Natural killer cell (primary cell): Measurements from ENCODE around the gene PKD2L1. TPM values are rescaled to one million over a fixed set of nuclear protein-coding genes. Genes with fewer than 3 reads are reported as not detected.

Source experiments
- ATAC-seq, 3 donors: fragments of 150-1000 bp in 2 of 3; fragments of 200-7000 bp in 1 of 3; cut with Tn5 transposase; 1 replicate in 1 of 3; 2 replicates in 2 of 3; pipeline ENCODE4 v1.10.0; 2021; ENCODE audit warnings: mild to moderate bottlenecking in 2 of 3, moderate library complexity in 2 of 3
- DNase-seq, 2 donors: peaks; one replicate each; pipeline versions ENCODE4 v3.0.0 to v3.0.0-alpha.2; 2013 to 2021; ENCODE audit warnings: mixed read lengths in 1 of 2
- H3K27ac ChIP-seq: one replicate; pipeline ENCODE4 v1.5.1; 2013; ENCODE audit warnings: mild to moderate bottlenecking, low read length
- H3K27me3 ChIP-seq: one replicate; pipeline ENCODE4 v1.6.1; 2013; ENCODE audit warnings: low read length; ENCODE audit not compliant: control insufficient read depth, insufficient read depth
- H3K36me3 ChIP-seq: one replicate; pipeline ENCODE4 v1.6.1; 2013; ENCODE audit warnings: low read length; ENCODE audit not compliant: control insufficient read depth, insufficient read depth
- H3K4me1 ChIP-seq: one replicate; pipeline ENCODE4 v1.6.1; 2013; ENCODE audit warnings: low read length; ENCODE audit not compliant: control insufficient read depth, insufficient read depth
- H3K4me3 ChIP-seq: one replicate; pipeline ENCODE4 v1.5.1; 2013; ENCODE audit warnings: low read length
- H3K9me3 ChIP-seq: one replicate; pipeline ENCODE4 v1.6.1; 2013; ENCODE audit warnings: low read length; ENCODE audit not compliant: control insufficient read depth, insufficient read depth
- H3K27ac Mint-ChIP-seq, 2 donors: one replicate each; pipeline ENCODE4 v1.8.0; 2022; ENCODE audit warnings: mild to moderate bottlenecking in 2 of 2, mixed read lengths in 2 of 2, moderate library complexity in 1 of 2
- H3K27me3 Mint-ChIP-seq, 2 donors: one replicate each; pipeline ENCODE4 v1.8.0; 2022; ENCODE audit warnings: low read depth in 2 of 2, mixed read lengths in 2 of 2
- H3K36me3 Mint-ChIP-seq: one replicate; pipeline ENCODE4 v1.8.0; 2022; ENCODE audit warnings: mixed read lengths
- H3K4me1 Mint-ChIP-seq, 2 donors: one replicate each; pipeline ENCODE4 v1.8.0; 2022; ENCODE audit warnings: mixed read lengths in 2 of 2
- H3K4me3 Mint-ChIP-seq: one replicate; pipeline ENCODE4 v1.8.0; 2022; ENCODE audit warnings: mild to moderate bottlenecking, moderate library complexity, mixed read lengths
- H3K9me3 Mint-ChIP-seq, 2 donors: one replicate each; pipeline ENCODE4 v1.8.0; 2022; ENCODE audit warnings: mixed read lengths in 2 of 2
- WGBS: methylation state at CpG from one replicate; pipeline ENCODE4 v1.1.7; 2013; ENCODE audit warnings: missing lambda C conversion rate; ENCODE audit not compliant: insufficient coverage; 5-methylcytosine and 5-hydroxymethylcytosine counted together
- intact Hi-C: fragments of 100-400 bp; cut with micrococcal nuclease; formaldehyde crosslinking; loops from one replicate; pipeline ENCODE4 v1.14.2; 2022
- total RNA-seq, 4 donors: library from RNA; stranded (reverse); fragments of 120-200 nt in 1 of 4; gene quantifications; one replicate each; pipeline versions ENCODE4 v1.2.3 to v1.2.4, GENCODE V29; 2013 to 2022
- TF ChIP-seq, protein P1 (sequence below): fragments of 200-600 bp; IDR thresholded peaks from one replicate; pipeline ENCODE4 v1.8.0; 2022; ENCODE audit warnings: antibody characterized with exemption

The PKD2L1 gene
- total RNA-seq, 3 donors from 2014 or later (not counting 1 experiment from before 2014, with no cell fraction given): not detected

DNA sequence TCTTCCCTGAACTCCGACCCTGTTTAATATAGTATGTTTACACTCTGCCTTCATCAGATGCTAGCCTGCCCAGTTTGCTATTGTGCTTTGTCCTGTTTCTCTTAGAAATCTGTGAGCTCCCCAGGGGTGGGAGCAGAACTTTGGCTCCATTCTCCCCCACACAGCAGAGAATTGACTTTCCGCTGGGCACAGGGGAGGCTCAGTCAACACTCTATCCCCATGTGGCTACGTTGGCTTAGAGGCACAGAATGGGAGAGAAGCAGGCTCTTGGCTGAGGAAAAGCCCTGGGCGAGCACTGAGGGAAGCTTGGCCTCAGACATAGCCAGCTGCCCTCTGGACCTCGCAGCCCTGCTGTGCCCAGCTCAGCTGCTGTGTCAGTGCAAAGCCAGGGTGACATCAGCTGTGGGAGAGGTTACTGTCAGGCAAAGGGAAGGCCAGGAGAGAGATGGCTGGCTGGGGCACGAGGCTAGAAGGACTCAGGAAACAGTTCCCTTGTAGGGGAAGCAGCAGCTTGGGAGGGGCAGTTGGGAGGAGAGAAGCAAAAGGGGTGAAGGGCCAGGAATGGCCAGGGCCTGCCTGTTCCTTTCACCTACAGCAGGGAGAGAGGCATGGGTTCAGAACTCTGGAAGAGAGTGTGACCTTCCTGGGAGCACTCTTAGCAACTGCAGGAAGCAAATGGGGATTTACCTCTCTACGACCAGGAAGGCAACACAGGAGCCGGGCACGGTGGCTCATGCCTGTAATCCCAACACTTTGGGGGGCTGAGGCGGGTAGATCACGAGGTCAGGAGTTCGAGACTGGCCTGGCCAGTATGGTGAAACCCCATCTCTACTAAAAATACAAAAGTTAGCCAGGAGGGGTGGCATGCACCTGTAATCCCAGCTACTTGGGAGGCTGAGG, 11.2 kb upstream of the PKD2L1 start:
- Mint-ChIP-seq H3K36me3 (no peaks in the 10 kb centered on the region), H3K4me1 (peaks cover 6 to 18% of the 10 kb centered on the region in 2 donors), H3K9me3 (no peaks in the 10 kb centered on the region), H3K27ac (no peak overlapping the region), H3K4me3 (no peak overlapping the region), H3K27me3 (peaks cover 0 to 5% of the 10 kb centered on the region in 2 donors)
- Histone ChIP-seq H3K4me3 (no peak overlapping the region), H3K9me3 (no peaks in the 10 kb centered on the region), H3K4me1 (peaks cover 17% of the 10 kb centered on the region), H3K36me3 (no peaks in the 10 kb centered on the region), H3K27ac (no peak overlapping the region), H3K27me3 (no peaks in the 10 kb centered on the region)
- DNase-seq: no peak
- intact Hi-C loops: loop anchor here (5.0 kb wide), 1 partner anchor 51 kb away; no protein-coding TSS in a partner anchor
- TF ChIP-seq, protein P1, sequence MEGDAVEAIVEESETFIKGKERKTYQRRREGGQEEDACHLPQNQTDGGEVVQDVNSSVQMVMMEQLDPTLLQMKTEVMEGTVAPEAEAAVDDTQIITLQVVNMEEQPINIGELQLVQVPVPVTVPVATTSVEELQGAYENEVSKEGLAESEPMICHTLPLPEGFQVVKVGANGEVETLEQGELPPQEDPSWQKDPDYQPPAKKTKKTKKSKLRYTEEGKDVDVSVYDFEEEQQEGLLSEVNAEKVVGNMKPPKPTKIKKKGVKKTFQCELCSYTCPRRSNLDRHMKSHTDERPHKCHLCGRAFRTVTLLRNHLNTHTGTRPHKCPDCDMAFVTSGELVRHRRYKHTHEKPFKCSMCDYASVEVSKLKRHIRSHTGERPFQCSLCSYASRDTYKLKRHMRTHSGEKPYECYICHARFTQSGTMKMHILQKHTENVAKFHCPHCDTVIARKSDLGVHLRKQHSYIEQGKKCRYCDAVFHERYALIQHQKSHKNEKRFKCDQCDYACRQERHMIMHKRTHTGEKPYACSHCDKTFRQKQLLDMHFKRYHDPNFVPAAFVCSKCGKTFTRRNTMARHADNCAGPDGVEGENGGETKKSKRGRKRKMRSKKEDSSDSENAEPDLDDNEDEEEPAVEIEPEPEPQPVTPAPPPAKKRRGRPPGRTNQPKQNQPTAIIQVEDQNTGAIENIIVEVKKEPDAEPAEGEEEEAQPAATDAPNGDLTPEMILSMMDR: no peak
- 84% methylated on average over 12 of the region's 12 CpGs for WGBS
- no peak for ATAC-seq

DNA sequence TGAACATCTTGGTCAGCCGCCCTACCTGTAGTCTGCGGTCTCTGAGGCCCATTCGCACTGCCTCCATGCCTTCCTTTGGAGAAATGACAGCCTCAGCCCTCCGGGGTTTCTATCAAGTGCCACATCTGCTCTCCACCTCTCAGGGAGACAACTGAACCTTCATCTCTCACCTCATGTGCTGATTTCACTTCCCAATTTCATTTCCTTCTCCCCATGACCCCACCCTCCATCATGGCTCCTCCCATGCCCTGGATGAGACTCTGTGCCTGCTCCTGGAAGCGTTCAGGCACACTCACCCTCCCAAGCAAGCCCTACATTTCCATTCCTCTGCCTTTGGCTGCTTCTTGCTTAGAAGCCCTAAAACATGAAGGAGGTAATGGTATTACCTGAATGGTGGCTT, 9.2 kb upstream of the PKD2L1 start:
- Histone ChIP-seq H3K36me3 (no peaks in the 10 kb centered on the region), H3K4me3 (no peak overlapping the region), H3K27ac (no peak overlapping the region), H3K9me3 (no peaks in the 10 kb centered on the region), H3K27me3 (no peaks in the 10 kb centered on the region), H3K4me1 (peaks cover 12% of the 10 kb centered on the region)
- WGBS: 38% methylated on average over 5 of the region's 5 CpGs
- ATAC-seq: no peak
- Mint-ChIP-seq H3K4me1 (peaks cover 0 to 10% of the 10 kb centered on the region in 2 donors), H3K27ac (no peak overlapping the region), H3K27me3 (peaks cover 5 to 13% of the 10 kb centered on the region in 2 donors), H3K4me3 (no peak overlapping the region), H3K9me3 (no peaks in the 10 kb centered on the region), H3K36me3 (no peaks in the 10 kb centered on the region)
- TF ChIP-seq, protein P1: no peak
- intact Hi-C loops: loop anchor here (5.0 kb wide), 1 partner anchor 33 kb away; no protein-coding TSS in a partner anchor
- DNase-seq: no peak

DNA sequence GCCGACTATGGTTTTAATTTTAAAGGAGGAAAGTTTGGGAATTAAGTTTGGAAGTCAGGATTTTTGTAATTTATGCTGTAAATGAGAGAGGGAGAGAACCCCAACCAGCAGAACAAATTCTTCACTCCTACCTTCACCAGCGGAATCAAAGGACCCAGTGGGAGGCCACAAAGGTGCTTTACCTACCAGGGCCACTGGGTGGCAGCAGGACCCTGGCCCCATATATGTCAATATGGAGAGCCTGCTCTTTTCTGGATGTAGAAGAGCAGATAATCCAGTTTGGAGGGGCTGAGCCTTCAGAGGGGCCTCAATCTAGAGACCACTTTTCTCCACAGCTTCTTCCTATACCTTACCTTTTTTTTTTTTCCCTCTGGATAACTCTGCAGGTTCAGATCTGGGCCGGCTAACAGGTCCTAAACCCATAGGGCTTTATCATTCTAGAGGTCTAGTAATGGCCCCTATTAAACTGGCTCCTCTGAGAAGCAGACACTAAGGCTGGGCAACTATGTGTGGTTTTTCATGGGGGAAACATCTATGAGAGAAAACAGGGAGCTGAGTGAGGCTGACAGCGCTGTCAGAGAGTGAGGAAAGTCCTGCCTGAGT, 8.5 kb upstream of the PKD2L1 start:
- Mint-ChIP-seq H3K4me1 (peaks cover 0 to 10% of the 10 kb centered on the region in 2 donors), H3K27ac (peak overlapping the region in 1 of 2 donors; percentile 6), H3K27me3 (peaks cover 12 to 20% of the 10 kb centered on the region in 2 donors), H3K4me3 (no peak overlapping the region), H3K36me3 (no peaks in the 10 kb centered on the region), H3K9me3 (no peaks in the 10 kb centered on the region)
- Histone ChIP-seq H3K27ac (no peak overlapping the region), H3K27me3 (no peaks in the 10 kb centered on the region), H3K36me3 (no peaks in the 10 kb centered on the region), H3K4me1 (peaks cover 12% of the 10 kb centered on the region), H3K4me3 (no peak overlapping the region), H3K9me3 (no peaks in the 10 kb centered on the region)
- TF ChIP-seq, protein P1: peak; percentile 91
- intact Hi-C loops: loop anchor here (1.0 to 5.0 kb wide), 4 partner anchors 34 to 180 kb away; no protein-coding TSS in a partner anchor
- DNase-seq (peak; percentile 76 to 88), ATAC-seq (peak; percentile 89 to 96 (median 94))
- 74% methylated on average over 3 of the region's 4 CpGs for WGBS
